GM12878 (cell line): Measurements from ENCODE around the gene FHOD3. TPM values are rescaled to one million over a fixed set of nuclear protein-coding genes. Genes with fewer than 3 reads are reported as not detected.

Source experiments
- ATAC-seq: fragments of 200-7000 bp; cut with Tn5 transposase; 3 replicates; pipeline ENCODE4 v1.9.1; 2020; ENCODE audit warnings: mild to moderate bottlenecking, moderate library complexity
- BruUV-seq: library from RNA; stranded (reverse); fragments of 400-500 nt; replicated peaks from 2 replicates; lab custom pipeline; 2021; lab: Mats Ljungman, UMichigan
- CTCF ChIA-PET: fragments of 300-600 bp; sonication (Branson Sonifier 250); formaldehyde crosslinking; extraction: SDS; loops from one replicate; lab custom pipeline; 2021; ENCODE audit warnings: inconsistent platforms; lab: Yijun Ruan, JAX
- POLR2A ChIA-PET: fragments of 350-600 bp; formaldehyde crosslinking; extraction: SDS; loops from one replicate; lab custom pipeline; 2021; ENCODE audit warnings: inconsistent platforms; lab: Charles Lee
- RAD21 ChIA-PET: fragments of 300-600 bp; sonication (Branson Sonifier 250); formaldehyde crosslinking; loops from one replicate; lab custom pipeline; 2023; ENCODE audit warnings: antibody characterized with exemption; ENCODE audit not compliant: unreplicated experiment; lab: Charles Lee
- SMC1A ChIA-PET: fragments of 300-600 bp; sonication (Branson Sonifier 250); formaldehyde crosslinking; loops from one replicate; lab custom pipeline; 2023; ENCODE audit not compliant: unreplicated experiment, uncharacterized antibody; lab: Charles Lee
- DNase-seq: peaks from one replicate; pipeline ENCODE4 v3.0.0-alpha.2; 2011; ENCODE audit warnings: low read depth, low spot score
- FAIRE-seq: peaks from 3 replicates; lab custom pipeline; 2011; peaks lifted over from hg19 to GRCh38; lab: Jason Lieb, UNC
- H2AFZ ChIP-seq: 2 replicates; pipeline ENCODE4 v1.6.0; 2011; ENCODE audit warnings: low read depth, low read length, control low read depth; ENCODE audit not compliant: control insufficient read depth
- H3K27ac ChIP-seq: 2 replicates; pipeline ENCODE4 v1.5.1; 2011; ENCODE audit warnings: control low read depth; ENCODE audit not compliant: control insufficient read depth, insufficient read depth
- H3K27me3 ChIP-seq, 2 experiments: replicated peaks in 1 of 2; 2 replicates each; pipeline versions ENCODE4 v1.6.0 to v1.6.1; 2011; ENCODE audit warnings: low read length in 1 of 2; ENCODE audit not compliant: control insufficient read depth in 2 of 2, insufficient read depth in 2 of 2
- H3K36me3 ChIP-seq, 2 experiments: 2 replicates each; pipeline ENCODE4 v1.5.1; 2011; ENCODE audit warnings: low read length in 1 of 2; ENCODE audit not compliant: control insufficient read depth in 2 of 2, insufficient read depth in 2 of 2
- H3K4me1 ChIP-seq: 2 replicates; pipeline ENCODE4 v1.6.1; 2011; ENCODE audit warnings: mild to moderate bottlenecking, low read length, moderate library complexity, mixed read lengths; ENCODE audit not compliant: control insufficient read depth, insufficient read depth
- H3K4me2 ChIP-seq: 2 replicates; pipeline ENCODE4 v1.6.0; 2011; ENCODE audit warnings: control low read depth; ENCODE audit not compliant: control insufficient read depth, insufficient read depth
- H3K4me3 ChIP-seq: fragments of 200-600 bp; sonication (generic); 2 replicates; pipeline ENCODE4 v1.5.1; 2016
- H3K79me2 ChIP-seq: 2 replicates; pipeline ENCODE4 v1.6.0; 2011; ENCODE audit warnings: low read length; ENCODE audit not compliant: control insufficient read depth, insufficient read depth
- H3K9ac ChIP-seq: 2 replicates; pipeline ENCODE4 v1.8.0; 2011; ENCODE audit warnings: low read length, control low read depth, mixed read lengths; ENCODE audit not compliant: control insufficient read depth, insufficient read depth
- H3K9me3 ChIP-seq: replicated peaks from 3 replicates; pipeline ENCODE4 v1.5.1; 2011; ENCODE audit warnings: mild to moderate bottlenecking, low read length; ENCODE audit not compliant: control insufficient read depth, insufficient read depth
- H4K20me1 ChIP-seq: 2 replicates; pipeline ENCODE4 v1.6.0; 2011; ENCODE audit not compliant: control insufficient read depth, insufficient read depth
- BMI1 ChIP-seq: fragments of 450-650 bp; IDR thresholded peaks from 2 replicates; pipeline ENCODE4 v1.6.1; 2016; ENCODE audit warnings: mild to moderate bottlenecking, moderate library complexity, borderline replicate concordance
- BRCA1 ChIP-seq: IDR thresholded peaks from 2 replicates; pipeline ENCODE4 v1.6.1; 2011; ENCODE audit warnings: low read depth, low read length, improper control_type of control experiment
- FOS ChIP-seq: IDR thresholded peaks from 3 replicates; pipeline ENCODE4 v1.6.1; 2011; ENCODE audit warnings: borderline replicate concordance; ENCODE audit not compliant: insufficient read length; ENCODE audit errors: extremely low read depth
- NFYA ChIP-seq: IDR thresholded peaks from 2 replicates; pipeline ENCODE4 v1.6.1; 2011; ENCODE audit warnings: low read depth, mild to moderate bottlenecking, low read length, improper control_type of control experiment, borderline replicate concordance
- PRDM15 ChIP-seq: fragments of 450-650 bp; formaldehyde crosslinking; IDR thresholded peaks from 2 replicates; pipeline ENCODE4 v1.4.0; 2020; ENCODE audit warnings: mild to moderate bottlenecking, moderate library complexity
- SMAD5 ChIP-seq: IDR thresholded peaks from 2 replicates; pipeline ENCODE4 v1.6.1; 2016; ENCODE audit warnings: antibody characterized with exemption, low read depth
- SPI1 ChIP-seq: IDR thresholded peaks from 2 replicates; pipeline ENCODE4 v1.6.1; 2011; ENCODE audit warnings: low read depth, mild to moderate bottlenecking, low read length, moderate library complexity, borderline replicate concordance; ENCODE audit not compliant: insufficient read depth
- SREBF1 ChIP-seq: IDR thresholded peaks from 2 replicates; pipeline ENCODE4 v1.6.1; 2012; ENCODE audit warnings: mild to moderate bottlenecking, low read length
- TARDBP ChIP-seq: IDR thresholded peaks from 2 replicates; pipeline ENCODE4 v1.6.1; 2016; ENCODE audit warnings: borderline replicate concordance
- WGBS: methylation state at CpG from one replicate; pipeline ENCODE4 v1.1.6; 2016; ENCODE audit warnings: low lambda C conversion rate; ENCODE audit not compliant: insufficient replicate concordance, insufficient coverage; ENCODE audit errors: missing lambda C conversion rate; 5-methylcytosine and 5-hydroxymethylcytosine counted together
- in situ Hi-C: fragments of 300-500 bp; cut with MboI; formaldehyde crosslinking; loops from 9 replicates; pipeline ENCODE4 v1.14.3; 2018; ENCODE audit warnings: mixed read lengths
- intact Hi-C: fragments of 100-400 bp; cut with micrococcal nuclease; formaldehyde crosslinking; loops from one replicate; pipeline ENCODE4 v1.14.2; 2022; ENCODE audit not compliant: unreplicated experiment
- polyA plus RNA-seq, 11 experiments: library from polyadenylated mRNA; depleted of rRNA in 4 of 11; unstranded in 6 of 11; stranded (reverse) in 5 of 11; fragments of >200 nt; fragmentation: Nextera tagmentation in 4 of 11; fragmentation: Illumina TruSeq in 1 of 11; extraction: Ambion mirVana in 4 of 11; extraction: Trizol in 1 of 11; gene quantifications; 1 replicate in 1 of 11; 2 replicates in 10 of 11; pipeline versions ENCODE4 v1.2.1 to v1.2.3, GENCODE V29; 2011 to 2016; ENCODE audit warnings: inconsistent platforms in 2 of 11, missing spikeins in 2 of 11, low read depth in 1 of 11
- total RNA-seq, 4 experiments: library from RNA; depleted of rRNA in 3 of 4; stranded (reverse); fragments of >200 nt in 3 of 4; fragmentation: Illumina TruSeq in 1 of 4; extraction: Trizol in 1 of 4; gene quantifications; 2 replicates each; pipeline versions ENCODE4 v1.2.1 to v1.2.3, GENCODE V29; 2013 to 2021

Gene FHOD3
- total and polyA plus RNA-seq, 10 of the 15 experiments (the other 5 are each of a cell fraction or from before 2014, with no cell fraction given): 0.77 to 26.7 (median 10.4) TPM

GRCh38 chr18:36265015-36265414, 32.5 kb upstream of the FHOD3 start:
- in situ Hi-C loops: no loop called here
- DNase-seq: no peak
- ChIA-PET SMC1A (interaction anchor here (0.8 to 2.1 kb wide), 5 partner anchors 12 to 509 kb away, joined by 3 to 6 read pairs (median 5); no protein-coding TSS in a partner anchor), CTCF (interaction anchor here (1.0 kb wide), 2 partner anchors 21 to 314 kb away, joined by 3 read pairs; no protein-coding TSS in a partner anchor)
- Histone ChIP-seq H3K79me2 (no peaks in the 10 kb centered on the region), H3K27me3 (no peaks in the 10 kb centered on the region), H3K9me3 (no peaks in the 10 kb centered on the region), H3K27ac (no peak overlapping the region), H2AFZ (no peak overlapping the region), H3K36me3 (no peaks in the 10 kb centered on the region)
- BruUV-seq: no TSS peak
- TF ChIP-seq BMI1: no peak
- TF ChIP-seq SPI1: no peak
- no peak for TF ChIP-seq SREBF1
- no peak for TF ChIP-seq NFYA
- TF ChIP-seq SMAD5: no peak
- TF ChIP-seq BRCA1: no peak
- TF ChIP-seq FOS: no peak
- TF ChIP-seq TARDBP: no peak
- no peak for TF ChIP-seq PRDM15 (CRISPR knock-in tag)
- TF ChIP-seq, all 136 proteins: peak for 0
- ChIA-PET POLR2A (no interaction called here), RAD21 (no interaction called here)
- Histone ChIP-seq H3K9ac (no peak overlapping the region), H3K4me3 (no peak overlapping the region), H4K20me1 (no peaks in the 10 kb centered on the region), H3K4me2 (no peak overlapping the region), H3K4me1 (no peaks in the 10 kb centered on the region)
- no peak for FAIRE-seq
- peak; percentile 47 for ATAC-seq
- 16% methylated on average over 5 of the region's 5 CpGs for WGBS
- intact Hi-C loops: no loop called here
